BJ (cell line): ENCODE measurements around the gene IFI27L1. TPM values are rescaled to one million over a fixed set of nuclear protein-coding genes. Genes with fewer than 3 reads are reported as not detected.

Source experiments
- CTCF ChIA-PET: fragments of 350-600 bp; formaldehyde crosslinking; extraction: SDS; loops from one replicate; lab custom pipeline; 2021; ENCODE audit warnings: antibody characterized with exemption, inconsistent platforms; lab: Yijun Ruan, JAX
- POLR2A ChIA-PET: fragments of 300-600 bp; sonication (Branson Sonifier 250); formaldehyde crosslinking; extraction: SDS; loops from one replicate; lab custom pipeline; 2021; ENCODE audit warnings: antibody characterized with exemption; lab: Charles Lee
- DNase-seq: peaks from one replicate; pipeline ENCODE4 v3.0.0-alpha.2; 2011; ENCODE audit warnings: low read depth
- H3K27me3 ChIP-seq: 2 replicates; pipeline ENCODE4 v1.6.0; 2011; ENCODE audit warnings: low read length; ENCODE audit not compliant: control insufficient read depth, insufficient read depth
- H3K36me3 ChIP-seq: 2 replicates; pipeline ENCODE4 v1.5.1; 2011; ENCODE audit warnings: low read length; ENCODE audit not compliant: control insufficient read depth, insufficient read depth
- H3K4me3 ChIP-seq: 2 replicates; pipeline ENCODE4 v1.5.1; 2011; ENCODE audit warnings: low read depth, mild to moderate bottlenecking, control low read depth, low read length
- polyA plus RNA-seq: library from polyadenylated mRNA; depleted of rRNA; stranded (reverse); fragments of >200 nt; gene quantifications from 2 replicates; pipeline ENCODE4 v1.2.3, GENCODE V29; 2011
- TF ChIP-seq, protein P1 (sequence below): IDR thresholded peaks from 2 replicates; pipeline ENCODE4 v1.5.1; 2011; ENCODE audit warnings: low read depth, mild to moderate bottlenecking, control low read depth, inconsistent platforms, low read length, moderate library complexity; ENCODE audit not compliant: insufficient read depth

IFI27L1 gene
- polyA plus RNA-seq, 1 experiment = 18.6 TPM

DNA sequence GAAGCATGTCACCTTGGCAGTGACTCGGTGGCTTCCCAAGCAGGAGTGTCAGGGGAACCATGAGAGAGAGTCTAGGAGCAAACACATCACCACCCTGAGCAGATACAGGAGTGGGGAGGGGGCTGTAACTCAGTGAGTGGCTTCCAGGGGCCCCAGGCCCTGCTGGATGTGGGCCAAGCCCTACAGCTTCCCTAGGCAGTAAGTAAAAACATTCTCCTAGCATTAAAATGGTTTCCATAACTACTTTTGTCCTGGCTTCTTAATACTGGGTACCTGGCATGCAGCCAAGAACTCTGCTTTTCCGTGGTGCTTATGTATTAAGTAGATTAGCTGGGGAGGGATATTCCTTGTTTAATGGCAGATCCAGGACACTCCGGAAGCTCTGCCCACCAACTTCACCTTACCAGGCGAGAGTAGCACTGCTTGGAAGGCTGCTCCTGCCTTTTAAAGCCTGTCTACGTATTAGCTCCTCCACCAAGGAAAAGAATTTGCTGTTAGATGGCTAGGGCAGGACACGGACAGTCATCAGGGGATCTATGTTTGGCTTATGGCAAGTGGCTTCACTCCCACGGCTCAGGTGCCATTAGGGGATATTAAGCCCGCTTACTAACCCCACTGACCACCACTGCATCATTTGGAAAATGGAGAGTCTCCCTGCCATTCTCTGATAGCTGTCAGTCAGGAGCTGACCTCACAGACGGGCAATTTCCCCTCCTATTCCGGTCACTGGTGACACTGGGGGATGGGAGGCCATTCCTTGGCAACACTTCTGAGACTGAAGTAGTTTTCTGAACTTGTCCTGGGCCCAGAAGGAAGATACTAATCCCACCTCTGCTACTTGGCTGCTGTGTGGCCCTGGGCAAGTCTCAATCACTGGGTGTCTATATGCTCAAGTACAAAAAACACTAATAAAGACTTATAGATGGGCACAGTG, 32.2 kb upstream of the IFI27L1 start:
- DNase-seq = no peak
- CTCF ChIA-PET = interaction anchor here (1.2 to 8.5 kb wide), 7 partner anchors 13 to 93 kb away, joined by 4 to 51 read pairs (median 9); partner anchors contain the start of gene IFI27L2
- Histone ChIP-seq H3K4me3 (no peak overlapping the region), H3K27me3 (no peaks in the 10 kb centered on the region), H3K36me3 (peaks cover 53% of the 10 kb centered on the region)
- TF ChIP-seq, protein P1, sequence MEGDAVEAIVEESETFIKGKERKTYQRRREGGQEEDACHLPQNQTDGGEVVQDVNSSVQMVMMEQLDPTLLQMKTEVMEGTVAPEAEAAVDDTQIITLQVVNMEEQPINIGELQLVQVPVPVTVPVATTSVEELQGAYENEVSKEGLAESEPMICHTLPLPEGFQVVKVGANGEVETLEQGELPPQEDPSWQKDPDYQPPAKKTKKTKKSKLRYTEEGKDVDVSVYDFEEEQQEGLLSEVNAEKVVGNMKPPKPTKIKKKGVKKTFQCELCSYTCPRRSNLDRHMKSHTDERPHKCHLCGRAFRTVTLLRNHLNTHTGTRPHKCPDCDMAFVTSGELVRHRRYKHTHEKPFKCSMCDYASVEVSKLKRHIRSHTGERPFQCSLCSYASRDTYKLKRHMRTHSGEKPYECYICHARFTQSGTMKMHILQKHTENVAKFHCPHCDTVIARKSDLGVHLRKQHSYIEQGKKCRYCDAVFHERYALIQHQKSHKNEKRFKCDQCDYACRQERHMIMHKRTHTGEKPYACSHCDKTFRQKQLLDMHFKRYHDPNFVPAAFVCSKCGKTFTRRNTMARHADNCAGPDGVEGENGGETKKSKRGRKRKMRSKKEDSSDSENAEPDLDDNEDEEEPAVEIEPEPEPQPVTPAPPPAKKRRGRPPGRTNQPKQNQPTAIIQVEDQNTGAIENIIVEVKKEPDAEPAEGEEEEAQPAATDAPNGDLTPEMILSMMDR = no peak
- POLR2A ChIA-PET = no interaction called here

- Histone ChIP-seq H3K27me3 (no peaks in the 10 kb centered on the region), H3K36me3 (peaks cover 54% of the 10 kb centered on the region), H3K4me3 (no peak overlapping the region)
- DNase-seq = no peak
- ChIA-PET CTCF (interaction anchor here (1.8 to 8.5 kb wide), 5 partner anchors 13 to 88 kb away, joined by 5 to 51 read pairs (median 16); partner anchors contain the start of gene IFI27L2), POLR2A (no interaction called here)
- TF ChIP-seq, protein P1 = no peak
These were observed 31.5 kb upstream of the IFI27L1 start for GRCh38 chr14:94049625-94050023.

DNA sequence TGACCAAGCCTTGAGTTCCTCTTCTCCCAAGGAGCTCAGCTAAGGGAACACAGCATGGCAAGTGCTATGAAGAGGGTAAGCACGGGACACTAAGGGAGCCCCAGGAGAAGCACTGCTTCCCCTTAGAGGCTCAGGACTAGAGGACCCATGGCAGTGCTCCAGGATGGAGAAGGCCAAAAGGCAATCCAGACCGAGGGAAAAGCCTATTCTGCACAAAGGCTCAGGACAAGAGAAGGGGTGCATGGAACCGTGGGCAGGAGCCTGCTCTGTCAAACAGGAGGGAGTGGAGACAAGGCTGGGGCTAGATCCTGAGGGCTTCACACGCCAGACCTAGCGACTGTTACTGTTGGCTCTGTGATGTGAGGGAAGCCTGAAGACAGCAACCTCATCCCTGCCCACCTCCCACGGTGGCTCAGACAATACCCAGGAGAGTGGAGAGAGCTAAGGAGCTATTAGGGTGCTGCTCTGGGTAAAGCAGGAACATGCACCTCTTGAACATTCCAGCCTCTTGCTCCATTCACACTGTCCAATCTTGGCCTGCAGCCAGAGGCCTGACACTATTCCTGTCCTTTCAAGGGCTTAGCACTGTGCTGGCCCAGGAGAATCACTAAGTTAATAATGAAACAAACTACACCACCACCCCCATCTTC, 30.8 kb upstream of the IFI27L1 start:
- H3K36me3 ChIP-seq = peaks cover 56% of the 10 kb centered on the region
- ChIA-PET POLR2A (no interaction called here), CTCF (interaction anchor here (1.4 to 8.5 kb wide), 6 partner anchors 12 to 91 kb away, joined by 4 to 51 read pairs (median 10); partner anchors contain the start of gene IFI27L2)
- DNase-seq = no peak
- no peaks in the 10 kb centered on the region for H3K27me3 ChIP-seq
- TF ChIP-seq, protein P1 = no peak
- no peak overlapping the region for H3K4me3 ChIP-seq

GRCh38 chr14:94051115-94051514, 30.0 kb upstream of the IFI27L1 start:
- Histone ChIP-seq H3K36me3 (peaks cover 57% of the 10 kb centered on the region), H3K27me3 (no peaks in the 10 kb centered on the region), H3K4me3 (no peak overlapping the region)
- POLR2A ChIA-PET = no interaction called here
- no peak for DNase-seq
- CTCF ChIA-PET = interaction anchor here (0.7 to 8.5 kb wide), 8 partner anchors 10 to 91 kb away, joined by 3 to 51 read pairs (median 4); partner anchors contain the start of gene IFI27L2
- TF ChIP-seq, protein P1 = peak; percentile 52

- ChIA-PET CTCF (interaction anchor here (0.7 to 8.5 kb wide), 6 partner anchors 11 to 90 kb away, joined by 3 to 51 read pairs (median 10); partner anchors contain the start of gene IFI27L2), POLR2A (no interaction called here)
- Histone ChIP-seq H3K27me3 (no peaks in the 10 kb centered on the region), H3K36me3 (peaks cover 53% of the 10 kb centered on the region), H3K4me3 (no peak overlapping the region)
- no peak for DNase-seq
- TF ChIP-seq, protein P1 = no peak
These were observed 29.3 kb upstream of the IFI27L1 start for GRCh38 chr14:94051779-94052178.
